ENCODE results near the gene CD79B. TPM values are rescaled to one million over a fixed set of nuclear protein-coding genes. Genes with fewer than 3 reads are reported as not detected.
A peak's percentile ranks its signal among the peaks of the same experiment; 100 is the strongest.

Gene CD79B
- total and polyA plus RNA-seq, 2 of the 8 experiments (the other 6 are each of a cell fraction or from before 2014, with no cell fraction given), result 1.5 to 3.9 TPM

GRCh38 chr17:63918305-63918704 lies 13.8 kb downstream of the CD79B start (continued):
- TF ChIP-seq TCF12 (IDR thresholded peaks at IDR 0.05; ENCODE audit: low read depth, low read length), result no peak
- TF ChIP-seq YY1 (IDR thresholded peaks at IDR 0.05; ENCODE audit: low read depth, low read length), result 0 out of 2 replicates have a peak, but pooled peaks have one; percentile 20
- no peak for TF ChIP-seq MAFK (IDR thresholded peaks at IDR 0.05; ENCODE audit: low read depth, low read length)
- peak in 2 of 3 experiments; percentile 44 to 46; a peak in 3 of 4 replicates for TF ChIP-seq CTCF (IDR thresholded peaks at IDR 0.05; ENCODE audit: control extremely low read depth in 1 of 3, insufficient read depth in 1 of 3, low read depth in 1 of 3, low read length in 3 of 3)
